ENCODE data around the gene FAM229B. TPM values are rescaled to one million over a fixed set of nuclear protein-coding genes. Genes with fewer than 3 reads are reported as not detected.

Gene FAM229B
- total RNA-seq, 1 donor from 2014 or later: 13.0 TPM

GRCh38 chr6:112149719-112150263 lies 62.4 kb downstream of the FAM229B start:
- no peak overlapping the region for H3K4me3 ChIP-seq (ENCODE audit: low read depth, low read length)
- TF ChIP-seq, protein P1, sequence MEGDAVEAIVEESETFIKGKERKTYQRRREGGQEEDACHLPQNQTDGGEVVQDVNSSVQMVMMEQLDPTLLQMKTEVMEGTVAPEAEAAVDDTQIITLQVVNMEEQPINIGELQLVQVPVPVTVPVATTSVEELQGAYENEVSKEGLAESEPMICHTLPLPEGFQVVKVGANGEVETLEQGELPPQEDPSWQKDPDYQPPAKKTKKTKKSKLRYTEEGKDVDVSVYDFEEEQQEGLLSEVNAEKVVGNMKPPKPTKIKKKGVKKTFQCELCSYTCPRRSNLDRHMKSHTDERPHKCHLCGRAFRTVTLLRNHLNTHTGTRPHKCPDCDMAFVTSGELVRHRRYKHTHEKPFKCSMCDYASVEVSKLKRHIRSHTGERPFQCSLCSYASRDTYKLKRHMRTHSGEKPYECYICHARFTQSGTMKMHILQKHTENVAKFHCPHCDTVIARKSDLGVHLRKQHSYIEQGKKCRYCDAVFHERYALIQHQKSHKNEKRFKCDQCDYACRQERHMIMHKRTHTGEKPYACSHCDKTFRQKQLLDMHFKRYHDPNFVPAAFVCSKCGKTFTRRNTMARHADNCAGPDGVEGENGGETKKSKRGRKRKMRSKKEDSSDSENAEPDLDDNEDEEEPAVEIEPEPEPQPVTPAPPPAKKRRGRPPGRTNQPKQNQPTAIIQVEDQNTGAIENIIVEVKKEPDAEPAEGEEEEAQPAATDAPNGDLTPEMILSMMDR (IDR thresholded peaks at IDR 0.05; ENCODE audit: insufficient read depth, low read length, poor library complexity, severe bottlenecking): no peak
- no peaks in the 10 kb centered on the region for H3K36me3 ChIP-seq (ENCODE audit: control insufficient read depth, insufficient read depth, low read length)
- no peak for DNase-seq (ENCODE audit: low read depth)
- no peaks in the 10 kb centered on the region for H3K27me3 ChIP-seq (ENCODE audit: control insufficient read depth, insufficient read depth, low read length)

DNA sequence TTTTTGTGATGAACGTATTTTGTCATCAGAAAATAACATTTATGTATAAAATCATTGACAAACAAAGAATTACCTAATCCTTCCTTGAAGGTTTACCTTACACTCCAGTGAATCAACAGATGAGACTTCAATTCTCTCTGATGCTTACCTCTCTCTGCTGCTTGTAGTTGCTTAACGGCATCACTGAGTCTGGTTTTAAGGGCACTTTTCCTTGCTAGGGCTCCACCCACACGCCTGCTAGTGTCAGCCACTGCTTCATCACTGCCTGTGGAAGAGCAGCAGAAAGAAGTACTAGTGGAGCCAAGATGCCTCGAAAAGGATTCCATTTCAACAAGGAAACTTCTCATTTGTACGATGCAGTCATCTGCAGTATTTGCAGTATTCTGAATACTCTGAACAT lies 63.0 kb downstream of the FAM229B start:
- TF ChIP-seq, protein P1 (IDR thresholded peaks at IDR 0.05; ENCODE audit: insufficient read depth, low read length, poor library complexity, severe bottlenecking): no peak
- Histone ChIP-seq H3K36me3 (ENCODE audit: control insufficient read depth, insufficient read depth, low read length) (no peaks in the 10 kb centered on the region), H3K27me3 (ENCODE audit: control insufficient read depth, insufficient read depth, low read length) (no peaks in the 10 kb centered on the region), H3K4me3 (ENCODE audit: low read depth, low read length) (no peak overlapping the region)
- DNase-seq (ENCODE audit: low read depth): no peak

Other genes starting within 250 kb of the FAM229B start
- 122 and 133 TPM in 2 replicates for gene FYN, start 214.1 kb upstream of the FAM229B start, total RNA-seq
- gene CCN6, start 33.5 kb upstream of the FAM229B start, total RNA-seq: 1.0 and 1.5 TPM in 2 replicates
- 24.7 and 37.0 TPM in 2 replicates for gene TUBE1, start 109 bp upstream of the FAM229B start, total RNA-seq
- 4.7 and 5.6 TPM in 2 replicates for gene LAMA4, start 167.0 kb downstream of the FAM229B start, total RNA-seq